Peyer's patch (tissue), 4 donors: ENCODE results near the gene YIPF5. TPM values are rescaled to one million over a fixed set of nuclear protein-coding genes. Genes with fewer than 3 reads are reported as not detected.

Experiments used
- DNase-seq, 3 donors: peaks; one replicate each; pipeline ENCODE4 v3.0.0-alpha.2; 2017 to 2019
- H3K27ac ChIP-seq, 4 donors: fragments of 200-600 bp; sonication (generic); one replicate each; pipeline ENCODE4 v1.5.1; 2016 to 2019
- H3K27me3 ChIP-seq, 2 donors: fragments of 200-600 bp; sonication (generic); one replicate each; pipeline ENCODE4 v1.5.1; 2019
- H3K36me3 ChIP-seq, 3 donors: fragments of 200-600 bp; sonication (generic); one replicate each; pipeline ENCODE4 v1.5.1; 2016 to 2019
- H3K4me1 ChIP-seq, 4 donors: fragments of 200-600 bp; sonication (generic); one replicate each; pipeline ENCODE4 v1.5.1; 2016 to 2019
- H3K4me3 ChIP-seq, 4 donors: fragments of 200-600 bp; sonication (generic); 1 replicate in 3 of 4; 2 replicates in 1 of 4; pipeline ENCODE4 v1.5.1; 2016 to 2019; ENCODE audit warnings: mild to moderate bottlenecking in 1 of 4
- H3K9me3 ChIP-seq, 4 donors: fragments of 200-600 bp; sonication (generic); one replicate each; pipeline ENCODE4 v1.5.1; 2016 to 2019; ENCODE audit warnings: mild to moderate bottlenecking in 1 of 4
- POLR2A ChIP-seq, 2 donors: fragments of 450-650 bp; IDR thresholded peaks; one replicate each; pipeline ENCODE4 v1.5.1; 2017; ENCODE audit warnings: antibody characterized with exemption in 2 of 2, mild to moderate bottlenecking in 2 of 2, moderate library complexity in 2 of 2
- total RNA-seq, 4 donors: library from RNA; depleted of rRNA; stranded (reverse); fragments of >200 nt; gene quantifications; one replicate each; pipeline ENCODE4 v1.1.0, GENCODE V29; 2016
- TF ChIP-seq, protein P1 (sequence below), 6 experiments: fragments of 450-650 bp in 4 of 6; fragments of 200-600 bp in 2 of 6; sonication (generic) in 1 of 6; IDR thresholded peaks; one replicate each; pipeline ENCODE4 v1.5.1; 2017 to 2019; ENCODE audit warnings: antibody characterized with exemption in 6 of 6, mild to moderate bottlenecking in 3 of 6, moderate library complexity in 1 of 6

The YIPF5 gene
- total RNA-seq, 4 donors from 2014 or later = 22.3 to 47.6 (median 34.9) TPM

DNA sequence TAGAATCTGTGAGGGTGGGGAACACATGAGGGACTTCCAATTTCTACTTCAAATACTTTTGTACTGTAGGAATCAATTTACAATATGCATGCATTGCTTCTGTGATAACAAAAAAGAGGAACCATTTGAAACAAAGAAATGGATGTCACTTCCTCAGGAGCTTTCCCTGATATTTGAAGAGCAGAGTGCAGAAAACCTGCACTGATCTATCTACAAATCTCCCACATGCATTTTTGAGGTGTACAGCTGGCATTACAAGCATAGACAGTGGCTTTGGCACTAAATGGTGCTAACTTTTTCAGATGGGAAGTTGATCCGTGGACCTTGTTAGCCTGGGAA, 27.7 kb downstream of the YIPF5 start:
- Histone ChIP-seq H3K27me3 (no peaks in the 10 kb centered on the region), H3K9me3 (no peaks in the 10 kb centered on the region), H3K36me3 (no peaks in the 10 kb centered on the region), H3K4me3 (no peak overlapping the region), H3K4me1 (no peaks in the 10 kb centered on the region), H3K27ac (no peak overlapping the region)
- TF ChIP-seq, protein P1, sequence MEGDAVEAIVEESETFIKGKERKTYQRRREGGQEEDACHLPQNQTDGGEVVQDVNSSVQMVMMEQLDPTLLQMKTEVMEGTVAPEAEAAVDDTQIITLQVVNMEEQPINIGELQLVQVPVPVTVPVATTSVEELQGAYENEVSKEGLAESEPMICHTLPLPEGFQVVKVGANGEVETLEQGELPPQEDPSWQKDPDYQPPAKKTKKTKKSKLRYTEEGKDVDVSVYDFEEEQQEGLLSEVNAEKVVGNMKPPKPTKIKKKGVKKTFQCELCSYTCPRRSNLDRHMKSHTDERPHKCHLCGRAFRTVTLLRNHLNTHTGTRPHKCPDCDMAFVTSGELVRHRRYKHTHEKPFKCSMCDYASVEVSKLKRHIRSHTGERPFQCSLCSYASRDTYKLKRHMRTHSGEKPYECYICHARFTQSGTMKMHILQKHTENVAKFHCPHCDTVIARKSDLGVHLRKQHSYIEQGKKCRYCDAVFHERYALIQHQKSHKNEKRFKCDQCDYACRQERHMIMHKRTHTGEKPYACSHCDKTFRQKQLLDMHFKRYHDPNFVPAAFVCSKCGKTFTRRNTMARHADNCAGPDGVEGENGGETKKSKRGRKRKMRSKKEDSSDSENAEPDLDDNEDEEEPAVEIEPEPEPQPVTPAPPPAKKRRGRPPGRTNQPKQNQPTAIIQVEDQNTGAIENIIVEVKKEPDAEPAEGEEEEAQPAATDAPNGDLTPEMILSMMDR (IDR thresholded peaks at IDR 0.05) = no peak
- no peak for TF ChIP-seq POLR2A (IDR thresholded peaks at IDR 0.05)
- no peak for DNase-seq

DNA sequence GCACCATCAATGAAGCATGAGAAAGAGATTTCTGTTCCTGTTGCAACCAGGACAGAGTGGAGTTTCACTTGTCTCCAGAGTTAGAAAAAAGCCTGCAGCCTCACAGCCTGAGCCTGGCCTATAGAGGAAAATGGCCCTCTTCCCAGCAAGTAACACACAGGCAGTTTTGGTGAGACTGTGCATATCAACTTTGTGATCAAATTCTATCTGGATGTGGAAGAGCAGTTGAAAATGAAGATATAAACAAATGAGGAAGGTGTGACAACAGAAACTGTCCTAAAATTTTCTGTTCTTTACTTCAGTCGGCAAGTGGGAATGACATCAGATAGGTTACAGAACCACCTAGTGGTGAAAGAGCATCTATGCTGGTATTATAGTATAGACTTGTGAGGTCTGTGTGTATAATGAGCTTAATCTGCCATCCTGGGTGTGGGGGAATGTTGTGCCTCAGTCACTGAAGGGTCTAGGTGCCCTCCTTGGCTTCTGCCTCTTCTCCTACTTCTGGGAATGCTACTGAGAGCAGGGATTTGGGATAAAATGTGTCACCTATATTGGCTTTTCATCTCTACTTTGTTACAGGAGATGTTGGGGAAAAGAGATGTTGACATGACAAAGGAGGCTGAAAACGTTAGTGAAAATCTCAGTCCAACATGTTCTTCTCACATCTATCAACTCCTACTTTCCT, 28.2 kb downstream of the YIPF5 start:
- DNase-seq = no peak
- no peak overlapping the region for H3K27ac ChIP-seq
- no peaks in the 10 kb centered on the region for H3K27me3 ChIP-seq
- TF ChIP-seq, protein P1 (IDR thresholded peaks at IDR 0.05) = peak; percentile 8 to 54 (median 48)
- no peak for TF ChIP-seq POLR2A (IDR thresholded peaks at IDR 0.05)
- H3K4me1 ChIP-seq = no peaks in the 10 kb centered on the region
- no peak overlapping the region for H3K4me3 ChIP-seq
- no peaks in the 10 kb centered on the region for H3K36me3 ChIP-seq
- H3K9me3 ChIP-seq = no peaks in the 10 kb centered on the region

DNA sequence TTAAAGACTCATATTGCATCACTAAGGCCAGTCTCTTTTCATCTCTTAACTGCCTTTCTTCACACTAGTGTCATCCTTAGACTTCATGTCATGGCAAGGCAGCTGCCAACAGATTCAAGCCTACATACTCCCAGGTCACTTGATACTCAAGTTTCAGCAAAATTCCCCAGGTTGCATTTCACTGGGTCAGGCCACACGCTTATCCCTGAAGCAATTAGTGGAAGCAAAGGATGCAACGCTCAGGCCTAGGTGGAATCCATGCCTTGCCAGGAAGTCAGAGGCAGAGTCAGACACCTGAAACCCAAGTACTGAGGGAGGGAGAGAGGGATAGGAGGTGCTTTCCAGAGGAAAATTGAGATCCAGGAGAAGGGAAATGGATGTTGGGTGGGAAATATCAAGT, 28.9 kb downstream of the YIPF5 start:
- Histone ChIP-seq H3K4me1 (no peaks in the 10 kb centered on the region), H3K36me3 (no peaks in the 10 kb centered on the region)
- no peak for TF ChIP-seq POLR2A (IDR thresholded peaks at IDR 0.05)

DNA sequence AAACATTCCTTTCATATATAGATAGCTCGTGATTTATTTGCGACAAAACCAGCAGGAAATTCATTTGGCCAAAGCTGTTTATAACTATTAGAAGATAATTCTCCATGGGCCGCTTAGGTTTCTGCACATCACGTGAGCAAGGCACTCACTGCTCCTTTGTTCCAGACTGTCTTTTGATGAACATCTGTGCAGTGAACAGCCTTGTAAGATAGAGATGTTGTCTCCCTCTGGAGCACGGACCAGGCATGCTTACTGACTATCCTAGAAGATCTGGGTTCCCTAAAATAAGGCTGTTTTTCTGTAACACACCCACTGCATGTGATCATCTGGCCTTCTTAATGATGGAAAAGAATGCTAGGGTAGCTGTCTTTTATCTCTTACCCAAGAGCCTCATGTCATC, 30.9 kb downstream of the YIPF5 start:
- no peak for DNase-seq
- H3K27ac ChIP-seq = no peak overlapping the region
- no peak for TF ChIP-seq POLR2A (IDR thresholded peaks at IDR 0.05)
- TF ChIP-seq, protein P1 (IDR thresholded peaks at IDR 0.05) = no peak
- H3K4me1 ChIP-seq = no peaks in the 10 kb centered on the region
- no peaks in the 10 kb centered on the region for H3K36me3 ChIP-seq
- H3K27me3 ChIP-seq = no peaks in the 10 kb centered on the region
- no peaks in the 10 kb centered on the region for H3K9me3 ChIP-seq
- no peak overlapping the region for H3K4me3 ChIP-seq

More for the DNA sequence above, 28.9 kb downstream of the YIPF5 start:
- Histone ChIP-seq H3K9me3 (no peaks in the 10 kb centered on the region), H3K4me3 (no peak overlapping the region), H3K27me3 (no peaks in the 10 kb centered on the region), H3K27ac (no peak overlapping the region)
- DNase-seq = no peak

DNA sequence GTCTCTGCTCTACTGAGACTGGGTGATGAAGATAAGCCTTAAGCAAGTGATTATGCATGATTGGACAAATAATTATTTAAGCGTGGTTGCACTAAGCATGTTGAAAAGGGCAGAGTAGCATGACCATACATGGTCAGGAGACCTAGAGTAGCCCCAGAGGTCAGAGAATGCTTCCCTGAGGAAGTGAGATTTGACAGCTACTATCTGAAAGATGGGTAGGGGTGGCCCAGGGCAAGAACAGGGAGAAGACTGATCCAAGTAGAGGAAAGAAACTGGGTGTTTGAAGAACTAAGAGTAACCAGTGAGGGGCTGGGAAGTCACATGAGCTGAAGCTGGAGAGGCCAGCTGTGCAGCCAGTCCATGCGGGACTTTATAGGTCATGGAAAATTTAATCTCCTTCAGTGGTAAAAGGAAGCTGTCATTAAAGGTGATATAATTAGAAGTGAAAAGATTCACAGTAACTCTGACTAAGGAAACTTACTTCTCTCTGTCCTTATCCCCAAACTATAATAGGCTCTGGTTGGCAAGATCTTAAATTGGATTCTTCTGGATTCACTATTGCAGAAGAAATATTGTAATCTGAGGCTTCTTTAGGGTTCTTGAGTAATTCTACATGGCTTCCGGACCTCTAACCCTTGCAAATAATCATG, 35.2 kb downstream of the YIPF5 start:
- Histone ChIP-seq H3K27ac (no peak overlapping the region), H3K9me3 (no peaks in the 10 kb centered on the region), H3K4me3 (no peak overlapping the region), H3K27me3 (no peaks in the 10 kb centered on the region), H3K4me1 (no peaks in the 10 kb centered on the region), H3K36me3 (no peaks in the 10 kb centered on the region)
- TF ChIP-seq, protein P1 (IDR thresholded peaks at IDR 0.05) = no peak
- no peak for TF ChIP-seq POLR2A (IDR thresholded peaks at IDR 0.05)
- DNase-seq = no peak

DNA sequence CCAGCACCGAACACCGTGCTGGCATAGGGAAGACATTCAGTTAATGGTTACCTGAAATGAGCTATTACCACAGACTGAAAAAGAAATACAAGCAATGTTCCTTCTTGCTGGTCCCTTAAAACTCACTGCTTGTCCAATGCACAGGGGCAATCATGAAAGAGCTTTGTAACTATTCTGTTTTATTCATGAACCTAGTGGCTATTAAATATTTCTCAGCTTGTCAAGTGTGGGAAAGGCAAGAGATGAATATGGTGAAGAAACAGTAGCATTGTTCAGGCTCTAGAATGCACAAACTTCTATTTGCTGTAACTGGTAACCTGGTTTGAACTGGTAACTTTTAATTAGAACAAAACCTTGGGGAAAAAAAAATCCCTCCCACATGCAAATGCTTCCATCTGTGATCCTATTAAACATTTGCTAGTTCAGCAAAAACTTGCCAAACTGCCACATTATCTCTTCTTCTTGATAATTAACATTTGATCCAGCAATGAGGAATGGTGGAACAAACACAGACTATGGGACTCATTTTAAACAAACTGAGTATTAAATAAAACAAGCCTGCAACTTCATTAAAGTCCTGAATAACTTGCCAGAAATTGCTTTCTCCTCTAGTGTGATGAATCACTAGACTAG, 36.1 kb downstream of the YIPF5 start:
- Histone ChIP-seq H3K9me3 (no peaks in the 10 kb centered on the region), H3K4me3 (no peak overlapping the region), H3K27ac (no peak overlapping the region), H3K27me3 (no peaks in the 10 kb centered on the region), H3K4me1 (no peaks in the 10 kb centered on the region), H3K36me3 (no peaks in the 10 kb centered on the region)
- no peak for DNase-seq
- TF ChIP-seq POLR2A (IDR thresholded peaks at IDR 0.05) = no peak
- TF ChIP-seq, protein P1 (IDR thresholded peaks at IDR 0.05) = no peak
